HepG2 (cell line): ENCODE results near the gene TAF6. TPM values are rescaled to one million over a fixed set of nuclear protein-coding genes. Genes with fewer than 3 reads are reported as not detected.

Experiments
- AHDC1 ChIP-seq: sonication (generic); formaldehyde crosslinking; IDR thresholded peaks from 2 replicates; pipeline ENCODE4 v1.5.1; 2020; ENCODE audit warnings: mild to moderate bottlenecking, missing genetic modification reagents, borderline replicate concordance
- E2F2 ChIP-seq: sonication (generic); formaldehyde crosslinking; IDR thresholded peaks from 2 replicates; pipeline ENCODE4 v1.4.0; 2020; ENCODE audit warnings: missing genetic modification reagents, borderline replicate concordance
- JDP2 ChIP-seq: sonication (generic); formaldehyde crosslinking; IDR thresholded peaks from 2 replicates; pipeline ENCODE4 v1.8.1; 2022; ENCODE audit warnings: missing genetic modification reagents, borderline replicate concordance
- PRDM15 ChIP-seq: sonication (generic); formaldehyde crosslinking; IDR thresholded peaks from 2 replicates; pipeline ENCODE4 v1.4.0; 2020; ENCODE audit warnings: missing genetic modification reagents
- RXRA ChIP-seq: sonication (generic); formaldehyde crosslinking; IDR thresholded peaks from 2 replicates; pipeline ENCODE4 v1.5.1; 2020; ENCODE audit warnings: missing genetic modification reagents
- SMAD1 ChIP-seq: sonication (generic); formaldehyde crosslinking; IDR thresholded peaks from 2 replicates; pipeline ENCODE4 v1.4.0; 2020; ENCODE audit warnings: missing genetic modification reagents, low read depth, mild to moderate bottlenecking, borderline replicate concordance
- ZBTB39 ChIP-seq: sonication (generic); formaldehyde crosslinking; IDR thresholded peaks from 2 replicates; pipeline ENCODE4 v1.5.0; 2020; ENCODE audit warnings: missing genetic modification reagents
- ZFP62 ChIP-seq: sonication (generic); formaldehyde crosslinking; IDR thresholded peaks from 2 replicates; pipeline ENCODE4 v1.4.0; 2020; ENCODE audit warnings: missing genetic modification reagents
- ZNF282 ChIP-seq: fragments of 450-650 bp; IDR thresholded peaks from 2 replicates; pipeline ENCODE4 v1.6.1; 2018; ENCODE audit not compliant: partially characterized antibody
- ZNF33B ChIP-seq: sonication (generic); formaldehyde crosslinking; IDR thresholded peaks from 2 replicates; pipeline ENCODE4 v1.5.1; 2020; ENCODE audit warnings: mild to moderate bottlenecking, missing genetic modification reagents
- ZNF652 ChIP-seq: IDR thresholded peaks from 2 replicates; pipeline ENCODE4 v1.6.1; 2016; ENCODE audit warnings: low read depth, borderline replicate concordance
- ZNF713 ChIP-seq: sonication (generic); formaldehyde crosslinking; IDR thresholded peaks from 2 replicates; pipeline ENCODE4 v1.4.0; 2020; ENCODE audit warnings: mild to moderate bottlenecking, missing genetic modification reagents
- polyA plus RNA-seq, 8 experiments: library from polyadenylated mRNA; depleted of rRNA in 3 of 8; stranded (reverse) in 7 of 8; unstranded in 1 of 8; fragments of >200 nt; fragmentation: Illumina TruSeq in 4 of 8; extraction: Trizol in 4 of 8; gene quantifications; 2 replicates each; pipeline versions ENCODE4 v1.2.1 to v1.2.3, GENCODE V29; 2011 to 2016; ENCODE audit warnings: low read depth in 4 of 8, missing spikeins in 1 of 8, mixed read lengths in 1 of 8; ENCODE audit not compliant: insufficient read depth in 1 of 8
- total RNA-seq, 5 experiments: library from RNA; depleted of rRNA; stranded (reverse); fragments of >200 nt; fragmentation: Illumina TruSeq; extraction: Trizol; gene quantifications; 2 replicates each; pipeline ENCODE4 v1.2.3, GENCODE V29; 2016; ENCODE audit warnings: low read depth in 1 of 5

The TAF6 gene
- total and polyA plus RNA-seq, 2 of the 13 experiments (the other 11 are each of a cell fraction or from before 2014, with no cell fraction given) = 12.9 to 18.8 TPM

- TF ChIP-seq RXRA (CRISPR knock-in tag) (no peak), JDP2 (CRISPR knock-in tag) (no peak), ZBTB39 (CRISPR knock-in tag) (no peak), SMAD1 (CRISPR knock-in tag) (no peak; the same call in 1 of the 2 replicates), ZNF282 (no peak), E2F2 (CRISPR knock-in tag) (no peak), ZNF652 (CRISPR knock-in tag) (no peak), PRDM15 (CRISPR knock-in tag) (peak; percentile 46), AHDC1 (no peak), ZNF33B (CRISPR knock-in tag) (peak; percentile 35; the same call in 1 of the 2 replicates), ZNF713 (CRISPR knock-in tag) (no peak), ZFP62 (CRISPR knock-in tag) (no peak)
Measured at GRCh38 chr7:100100420-100101015, 18.6 kb downstream of the TAF6 start (continued).
